NCI-H345 (cell line): Measurements from ENCODE around the gene TRIM36.

Experiments
- DNase-seq: peaks from one replicate; lab custom pipeline; 2025; lab: John Stamatoyannopoulos, UW

The TRIM36 gene, protein sequence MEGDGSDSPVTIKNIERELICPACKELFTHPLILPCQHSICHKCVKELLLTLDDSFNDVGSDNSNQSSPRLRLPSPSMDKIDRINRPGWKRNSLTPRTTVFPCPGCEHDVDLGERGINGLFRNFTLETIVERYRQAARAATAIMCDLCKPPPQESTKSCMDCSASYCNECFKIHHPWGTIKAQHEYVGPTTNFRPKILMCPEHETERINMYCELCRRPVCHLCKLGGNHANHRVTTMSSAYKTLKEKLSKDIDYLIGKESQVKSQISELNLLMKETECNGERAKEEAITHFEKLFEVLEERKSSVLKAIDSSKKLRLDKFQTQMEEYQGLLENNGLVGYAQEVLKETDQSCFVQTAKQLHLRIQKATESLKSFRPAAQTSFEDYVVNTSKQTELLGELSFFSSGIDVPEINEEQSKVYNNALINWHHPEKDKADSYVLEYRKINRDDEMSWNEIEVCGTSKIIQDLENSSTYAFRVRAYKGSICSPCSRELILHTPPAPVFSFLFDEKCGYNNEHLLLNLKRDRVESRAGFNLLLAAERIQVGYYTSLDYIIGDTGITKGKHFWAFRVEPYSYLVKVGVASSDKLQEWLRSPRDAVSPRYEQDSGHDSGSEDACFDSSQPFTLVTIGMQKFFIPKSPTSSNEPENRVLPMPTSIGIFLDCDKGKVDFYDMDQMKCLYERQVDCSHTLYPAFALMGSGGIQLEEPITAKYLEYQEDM

DNA sequence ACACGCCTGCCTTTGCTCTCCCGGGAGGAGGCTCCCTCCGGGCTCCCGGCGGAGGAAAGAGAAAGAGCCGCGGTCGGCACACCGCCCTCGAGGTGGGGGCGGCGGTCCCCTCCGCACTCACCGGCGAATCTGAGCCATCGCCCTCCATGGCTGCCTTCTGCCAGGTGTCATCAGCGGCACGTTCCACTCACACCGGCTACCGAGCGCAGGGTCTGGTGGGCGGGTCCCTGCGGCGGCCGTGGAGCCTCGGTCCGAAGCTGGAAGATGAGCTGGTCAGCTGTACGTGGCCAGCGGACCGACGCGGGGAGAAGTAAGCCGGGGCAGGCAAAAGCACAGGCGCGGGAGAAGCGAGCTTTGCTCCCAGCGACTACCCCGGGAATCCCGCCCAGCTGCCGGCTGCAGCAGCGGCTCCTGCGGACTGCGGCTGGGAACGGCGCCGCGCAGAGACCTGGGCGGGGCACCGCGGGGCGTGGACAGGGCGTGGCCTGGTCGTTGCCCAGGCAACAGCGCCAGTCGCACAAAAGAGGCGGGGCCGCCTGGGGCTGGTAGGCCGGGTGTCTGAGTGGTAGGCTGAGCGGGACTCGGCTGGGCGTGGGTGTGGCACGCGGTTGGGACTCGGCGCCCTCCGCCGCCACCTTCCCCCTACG lies at the start of gene TRIM36:
TSS of gene TRIM36 (minus strand) at position 422 of the 647 bp plus-strand sequence. CDS start at position 148, 274 bp downstream.
- peak; percentile 96 for DNase-seq

DNA sequence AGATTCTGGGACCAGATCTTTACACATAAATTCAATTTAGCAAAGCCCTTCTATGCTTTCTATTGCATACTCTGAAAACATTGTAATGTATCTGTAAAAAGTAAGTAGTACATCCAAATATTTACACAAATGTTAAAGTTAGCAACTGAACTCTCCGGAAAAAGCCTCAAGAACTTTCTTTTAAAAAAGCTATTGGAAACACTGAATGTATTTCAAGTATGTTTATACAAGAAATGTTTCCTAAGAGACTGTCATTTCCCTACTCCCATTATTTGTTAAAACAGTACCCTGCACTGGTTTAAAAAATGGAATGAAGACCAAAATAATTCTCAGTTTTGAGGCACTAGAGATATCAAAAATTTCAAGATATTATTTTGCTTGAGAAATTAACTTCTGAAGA lies 44.8 kb upstream of the TRIM36 start:
- DNase-seq, result no peak

DNA sequence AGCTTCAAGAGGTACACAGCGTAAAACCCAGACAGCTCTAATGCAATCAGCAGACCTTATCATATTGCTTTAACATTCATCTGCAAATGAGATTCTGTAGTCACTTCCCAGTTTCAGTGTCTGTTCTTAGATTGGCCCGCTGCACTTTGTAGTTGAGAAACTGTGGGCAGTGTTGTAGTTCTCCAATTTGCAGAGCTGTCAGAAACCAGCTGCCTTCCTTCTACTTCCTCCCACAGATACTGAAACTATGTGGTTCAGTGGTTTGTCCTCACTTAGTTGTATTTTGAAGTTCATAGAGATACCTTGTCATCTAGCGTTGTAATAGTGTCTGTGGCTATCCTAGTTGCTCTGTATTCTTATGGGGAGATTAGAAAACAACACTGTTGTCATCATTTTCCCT lies 39.6 kb upstream of the TRIM36 start:
- DNase-seq, result no peak

DNA sequence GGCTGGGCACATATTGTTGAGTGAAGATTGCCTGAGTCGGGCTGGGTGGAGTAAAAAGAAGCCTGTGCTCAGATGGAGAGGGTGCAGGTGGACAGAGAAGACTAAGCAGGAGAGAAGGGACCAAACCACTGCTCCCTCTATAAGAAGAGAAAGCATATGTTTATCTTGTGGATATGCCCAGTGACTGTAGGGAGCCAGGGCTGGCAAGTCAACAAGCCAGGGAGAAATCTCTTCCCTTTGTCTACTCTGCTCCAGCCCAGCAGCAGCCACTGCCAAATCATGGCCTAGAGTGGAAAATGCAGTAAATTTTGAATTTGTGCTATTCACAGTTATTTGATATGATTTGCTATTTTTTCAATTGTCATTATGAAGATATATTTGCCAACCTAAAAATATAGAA lies 33.2 kb upstream of the TRIM36 start:
- no peak for DNase-seq

DNA sequence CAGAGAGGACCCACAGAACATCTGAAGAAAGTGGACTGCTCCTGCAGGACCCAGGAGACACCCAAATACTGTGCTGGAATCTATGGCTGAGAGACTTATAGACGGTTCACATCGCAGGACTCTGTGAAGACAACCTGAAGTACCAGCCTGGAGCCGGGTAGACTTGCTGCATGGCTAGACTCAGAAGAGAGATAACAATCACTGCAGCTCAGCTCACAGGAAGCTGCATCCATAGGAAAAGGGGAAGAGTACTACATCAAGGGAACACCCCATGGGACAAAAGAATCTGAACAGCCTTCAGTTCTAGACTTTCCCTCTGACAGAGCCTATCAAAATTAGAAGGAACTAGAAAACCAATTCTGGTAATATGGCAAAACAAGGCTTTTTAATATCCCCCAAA lies 26.5 kb upstream of the TRIM36 start:
- no peak for DNase-seq

DNA sequence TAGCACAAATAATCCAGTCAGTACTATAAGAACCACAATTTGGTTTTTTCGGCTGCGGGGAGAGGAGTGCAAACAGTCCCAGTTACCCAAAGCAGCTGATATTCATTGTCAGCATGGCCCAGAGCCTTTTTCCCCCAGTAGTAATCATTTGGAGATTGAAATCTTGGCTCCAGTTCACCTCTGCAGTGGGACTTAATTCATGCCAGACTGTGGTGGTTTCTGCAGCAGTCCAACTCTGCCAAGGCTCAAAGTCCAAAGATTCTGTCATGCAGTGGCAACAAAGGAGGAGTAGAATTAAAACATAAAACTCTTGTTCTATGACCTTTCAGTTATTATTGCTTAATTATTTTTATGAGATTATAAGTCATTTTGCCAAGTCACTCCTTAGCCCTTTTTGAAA lies 25.0 kb upstream of the TRIM36 start:
- no peak for DNase-seq

DNA sequence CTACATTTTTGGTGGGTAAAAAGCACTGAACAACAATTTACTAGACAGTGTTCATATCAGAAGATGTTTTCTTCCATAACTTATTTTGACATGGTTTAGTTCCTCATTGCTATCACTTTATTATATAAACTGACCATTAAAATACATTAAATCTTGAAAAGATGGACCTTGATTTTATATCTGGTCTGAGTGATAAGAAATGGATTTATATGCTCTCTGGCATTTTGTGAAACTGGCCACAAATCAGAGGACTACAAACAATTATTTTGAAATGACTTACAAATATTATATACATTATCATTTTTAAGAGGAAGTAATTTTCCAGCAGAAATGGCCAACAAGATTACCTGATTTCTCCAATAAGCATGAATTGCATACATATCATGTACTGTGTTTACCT lies 23.6 kb upstream of the TRIM36 start:
- no peak for DNase-seq

DNA sequence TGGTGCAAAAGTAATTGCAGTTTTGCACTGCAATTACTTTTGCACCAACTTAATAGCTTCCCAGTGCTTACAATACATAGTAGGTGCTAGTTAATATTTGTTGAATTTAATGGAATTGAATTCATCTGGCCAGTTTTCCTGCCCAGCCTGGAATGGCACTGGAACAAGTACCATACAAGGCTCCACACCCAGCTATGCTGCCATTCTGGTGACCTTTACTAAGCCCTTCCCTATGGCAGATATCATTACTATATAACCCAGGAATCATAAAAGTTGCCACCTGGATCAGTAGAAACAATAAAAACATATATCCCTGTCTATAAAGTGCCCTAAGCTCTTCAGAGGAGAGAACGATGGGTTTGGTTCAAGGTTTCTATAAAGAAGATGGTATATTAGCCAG lies 22.4 kb upstream of the TRIM36 start:
- no peak for DNase-seq

DNA sequence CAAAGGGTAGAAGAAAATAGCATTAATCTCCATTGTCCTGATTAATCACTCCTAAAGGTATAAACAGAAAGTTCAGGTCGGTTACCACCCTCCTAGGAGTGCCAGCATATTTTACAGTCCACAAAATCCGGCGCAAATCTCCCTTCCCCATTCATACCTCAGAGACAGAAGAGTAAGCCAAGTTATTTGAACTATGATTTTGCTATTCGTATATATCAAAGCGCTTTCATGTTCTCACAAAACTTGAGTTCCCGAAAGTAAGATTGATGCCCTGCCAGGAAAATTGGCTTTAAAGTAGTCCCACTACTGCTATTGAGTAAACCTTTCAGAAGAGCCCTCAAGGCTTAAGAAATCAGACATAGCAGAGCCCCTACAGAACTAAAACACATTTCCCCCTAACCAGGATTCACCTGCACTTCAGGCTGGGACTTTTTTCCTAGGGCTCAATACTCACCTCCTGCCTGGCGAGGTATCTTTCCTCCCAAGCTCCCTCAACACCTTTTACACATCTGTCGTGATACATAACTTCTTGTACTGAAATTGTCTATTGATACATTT lies 21.8 kb upstream of the TRIM36 start:
- DNase-seq, result no peak

DNA sequence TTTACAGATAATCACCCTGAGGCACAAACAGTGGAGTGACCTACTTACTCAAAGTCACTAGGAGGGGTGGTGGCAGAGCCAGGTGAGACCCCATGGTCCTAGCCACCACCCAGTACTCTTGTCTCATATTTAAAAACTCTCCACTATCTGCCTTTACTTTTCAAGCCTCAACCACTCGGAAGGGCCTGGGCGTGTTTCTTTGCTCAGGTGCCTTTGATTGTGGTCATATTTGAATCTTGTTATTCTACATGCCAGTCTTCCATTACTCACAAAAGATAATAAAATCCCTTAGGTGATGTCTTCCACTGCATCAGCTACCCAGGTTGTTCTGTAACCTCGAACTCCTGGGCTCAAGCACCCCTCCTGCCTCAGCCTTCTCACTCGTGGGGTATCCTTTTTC lies 20.7 kb upstream of the TRIM36 start:
- no peak for DNase-seq

DNA sequence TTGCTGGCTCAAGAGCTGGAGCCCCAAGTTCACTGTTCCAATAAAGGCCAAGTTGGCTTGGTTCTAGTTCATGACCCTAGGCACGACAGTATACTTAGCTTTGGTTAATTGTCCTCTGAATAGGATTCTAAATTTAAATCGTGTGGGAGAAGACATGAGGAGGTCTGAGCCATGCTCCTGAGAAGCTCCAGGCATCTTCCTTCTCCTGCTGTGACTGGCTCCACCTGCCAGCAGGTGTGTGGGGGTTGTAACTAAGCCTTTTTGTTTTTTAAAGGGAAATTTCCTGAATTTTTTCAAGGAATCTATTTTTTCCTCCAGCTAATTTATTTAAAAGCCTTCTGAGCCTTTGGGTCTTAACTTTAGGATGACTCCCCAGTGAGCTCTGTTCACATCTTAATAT lies 20.2 kb upstream of the TRIM36 start:
- no peak for DNase-seq

DNA sequence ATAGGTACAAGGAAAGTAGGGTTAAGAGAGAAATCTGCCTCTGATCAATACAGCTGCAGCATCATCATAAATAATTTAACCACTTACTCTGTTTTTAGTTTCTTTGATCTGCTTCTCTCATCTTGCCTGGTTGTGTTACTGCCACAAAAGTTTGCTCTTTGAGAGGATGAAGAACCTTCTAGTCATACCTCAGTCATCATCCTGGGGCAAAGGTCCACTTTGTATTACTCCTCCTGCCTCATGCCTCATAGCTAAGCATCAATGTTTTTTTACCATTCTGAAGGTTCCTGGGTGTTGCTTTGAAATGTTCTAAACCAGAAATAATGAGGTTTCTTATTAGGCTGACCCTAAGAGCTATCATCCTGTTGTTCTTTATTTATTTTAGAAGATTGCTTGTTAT lies 17.1 kb upstream of the TRIM36 start:
- DNase-seq, result no peak

DNA sequence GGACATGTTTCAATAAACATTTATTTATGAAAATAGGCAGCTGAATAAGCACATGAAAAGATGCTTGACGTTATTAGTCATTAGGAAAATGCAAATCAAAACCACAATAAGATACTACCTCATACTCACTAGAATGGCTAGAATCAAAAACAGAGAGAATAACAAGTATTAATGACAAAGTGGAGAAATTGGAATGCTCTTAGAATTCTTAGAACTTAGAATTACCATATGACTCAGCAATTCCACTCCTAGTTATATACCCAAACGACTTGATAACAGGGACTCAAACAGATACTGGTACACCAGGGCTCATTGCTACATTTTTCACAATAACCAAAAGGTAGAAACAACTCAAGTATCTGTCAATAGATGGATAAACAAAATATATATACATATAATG lies 15.1 kb upstream of the TRIM36 start:
- DNase-seq, result no peak

DNA sequence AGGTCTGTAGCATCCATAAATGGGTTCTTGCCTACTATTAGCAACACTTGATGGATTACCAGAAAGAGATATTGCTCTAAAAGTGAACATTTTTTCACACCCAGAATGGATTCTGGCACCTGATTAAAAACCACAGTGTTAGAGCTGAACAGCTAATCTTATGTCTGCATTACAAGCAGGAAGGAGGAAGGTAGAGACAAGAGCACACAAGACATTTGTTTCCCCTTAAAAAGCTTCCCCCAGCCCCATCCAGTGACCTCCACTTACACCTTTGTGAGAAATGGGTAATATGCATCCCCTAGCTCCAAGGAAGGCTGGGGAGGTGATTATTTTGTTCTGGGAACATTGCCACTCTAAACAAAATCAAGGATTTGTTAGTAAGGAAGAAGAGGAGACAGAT lies 12.0 kb upstream of the TRIM36 start:
- DNase-seq, result no peak

DNA sequence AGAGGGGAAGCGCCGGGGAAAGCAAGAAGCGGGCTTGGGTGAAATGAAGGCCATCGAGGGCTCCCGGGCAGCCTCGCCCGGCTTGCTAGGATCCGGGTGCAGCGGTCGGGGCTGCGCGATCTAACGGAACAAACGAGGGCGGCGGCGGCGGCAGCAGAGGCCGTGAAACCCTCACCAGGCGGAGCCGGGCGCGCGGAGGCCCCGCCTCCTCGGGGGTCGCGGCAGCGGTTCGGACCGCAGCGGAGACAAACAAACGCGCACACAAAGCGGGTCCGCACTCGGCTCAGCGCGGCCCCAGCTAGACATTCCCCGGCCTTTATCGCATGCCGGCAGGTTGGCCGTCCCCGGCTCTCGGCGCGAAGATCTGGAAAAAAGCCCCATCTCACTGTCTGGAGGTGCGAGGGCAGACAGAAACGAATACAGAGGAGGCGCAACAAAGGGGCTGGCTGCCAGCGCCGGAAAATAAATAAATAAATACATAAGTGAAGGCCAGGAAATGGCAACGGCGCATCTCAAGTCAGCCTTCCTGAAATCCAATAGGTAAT lies 10.5 kb upstream of the TRIM36 start:
- peak; percentile 51 for DNase-seq

DNA sequence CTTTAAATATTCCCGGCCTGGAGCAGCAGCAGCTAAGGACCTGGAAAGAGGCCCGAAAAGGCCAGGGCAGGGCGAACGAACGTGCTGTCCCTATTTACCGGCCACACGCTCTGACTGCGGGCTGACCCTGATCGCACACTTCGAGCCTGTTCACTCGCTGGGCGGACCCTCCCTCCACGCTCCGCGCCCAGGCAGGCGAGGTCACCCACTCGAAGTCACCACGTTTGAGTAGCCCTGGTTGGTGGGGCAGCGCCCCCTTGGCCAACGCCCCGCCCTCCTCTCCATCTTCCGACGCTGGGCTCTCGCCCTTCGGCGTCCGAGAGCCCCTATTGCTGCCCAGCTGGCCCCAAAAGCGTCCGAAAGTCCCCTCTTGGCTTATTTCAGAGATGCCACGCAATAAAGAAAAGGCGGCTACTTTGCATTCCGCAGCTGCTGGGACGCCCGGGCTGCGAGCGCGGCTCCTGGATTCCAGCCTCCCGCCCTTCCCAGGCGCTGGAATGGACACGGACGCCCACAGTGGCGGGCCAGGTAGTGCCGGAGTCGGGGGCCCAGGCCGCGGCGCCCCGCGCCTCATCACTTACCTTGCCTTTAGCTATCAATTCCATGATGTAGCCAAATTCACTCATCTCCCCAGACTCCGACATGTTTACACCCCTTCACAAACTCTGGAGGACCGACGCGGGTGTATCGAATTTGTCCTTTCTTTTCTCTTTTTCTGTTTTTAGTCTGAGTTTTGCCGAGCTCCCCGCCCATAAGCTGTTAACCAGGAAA lies 9.9 kb upstream of the TRIM36 start:
- no peak for DNase-seq

DNA sequence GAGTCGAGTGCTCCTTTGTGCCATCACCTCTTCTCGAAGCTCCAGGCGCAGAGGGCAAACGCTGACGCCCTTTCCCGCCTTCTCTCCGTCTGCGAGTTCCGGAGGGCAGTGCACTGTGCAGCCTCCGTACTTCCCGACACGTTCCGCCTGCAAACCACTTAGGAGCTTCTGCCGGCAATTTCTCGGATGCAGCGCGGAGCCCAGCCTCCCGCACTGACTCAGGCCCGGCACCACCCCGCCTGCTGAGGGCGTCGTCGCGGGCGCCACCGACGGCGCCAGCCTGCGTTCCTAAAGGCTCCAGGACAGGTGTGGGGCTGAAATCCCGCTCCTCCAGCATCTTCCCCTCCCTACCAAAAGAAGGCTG lies 9.3 kb upstream of the TRIM36 start:
- DNase-seq, result no peak

DNA sequence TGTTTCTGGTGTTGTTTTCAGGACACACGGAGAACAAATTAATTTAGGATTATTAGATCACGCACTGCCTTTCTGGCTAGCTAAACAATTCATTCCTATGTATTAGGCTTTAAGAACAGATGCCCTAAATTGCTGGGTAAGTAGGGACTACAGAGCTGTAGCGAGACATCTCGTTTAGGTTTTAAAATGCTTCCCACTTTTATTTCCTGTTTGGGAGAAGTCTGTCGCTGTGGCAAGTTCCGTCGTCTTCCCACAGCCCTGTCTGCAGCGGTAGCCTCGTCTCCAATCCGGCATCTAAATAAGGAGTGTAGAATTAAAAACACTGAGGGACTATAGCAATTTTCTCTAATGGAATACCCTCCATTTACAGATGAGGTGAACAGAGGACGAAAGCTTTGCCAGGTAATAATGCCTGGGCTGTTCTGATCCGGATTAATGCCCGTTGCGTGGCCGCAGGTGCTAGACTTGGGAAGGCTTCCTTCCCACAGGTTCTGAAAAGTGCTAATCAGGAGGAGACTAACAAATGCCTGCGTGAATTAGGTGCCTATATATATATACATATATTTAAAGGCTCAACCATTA lies 1.3 kb upstream of the TRIM36 start:
- DNase-seq, result no peak

DNA sequence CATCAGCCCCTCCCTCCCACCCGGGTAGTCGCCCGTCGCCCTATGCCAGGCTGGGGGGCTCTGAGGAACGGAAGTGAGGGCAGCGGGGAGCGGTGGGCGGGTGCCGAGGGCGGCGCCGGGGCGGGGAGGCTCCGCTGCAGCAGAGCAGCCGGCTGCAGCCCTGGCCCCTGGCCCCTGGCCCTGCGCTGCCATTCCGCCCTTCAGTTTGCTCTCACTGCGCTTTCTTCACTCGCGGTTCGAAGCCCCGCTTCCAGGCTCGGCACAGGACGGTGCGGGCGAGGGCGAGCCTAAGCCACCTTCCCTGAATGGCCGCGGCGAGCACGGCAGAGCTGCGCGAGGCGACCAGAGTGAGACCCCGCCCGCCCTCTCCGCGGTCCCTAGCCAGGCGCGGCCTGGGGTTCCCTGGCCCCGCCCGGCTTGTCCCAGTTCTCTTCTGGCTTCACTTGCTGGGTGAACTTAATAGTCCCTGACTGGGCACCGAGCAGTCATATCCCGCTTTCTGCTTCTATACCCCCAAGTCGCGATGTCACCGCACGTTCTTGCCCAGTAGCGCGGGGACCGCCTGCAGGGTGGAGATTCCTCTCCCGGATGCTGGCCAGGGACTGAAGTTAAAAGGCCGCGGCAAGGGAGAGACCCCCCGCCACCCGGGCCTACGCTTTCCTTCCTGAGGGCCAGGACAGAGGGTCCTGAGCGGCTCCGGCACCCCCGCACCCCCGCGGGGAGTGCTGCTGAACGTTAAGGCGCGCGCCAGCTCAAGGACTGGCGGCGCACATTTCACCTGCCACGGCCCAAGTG lies 623 bp upstream of the TRIM36 start:
- DNase-seq, result no peak

DNA sequence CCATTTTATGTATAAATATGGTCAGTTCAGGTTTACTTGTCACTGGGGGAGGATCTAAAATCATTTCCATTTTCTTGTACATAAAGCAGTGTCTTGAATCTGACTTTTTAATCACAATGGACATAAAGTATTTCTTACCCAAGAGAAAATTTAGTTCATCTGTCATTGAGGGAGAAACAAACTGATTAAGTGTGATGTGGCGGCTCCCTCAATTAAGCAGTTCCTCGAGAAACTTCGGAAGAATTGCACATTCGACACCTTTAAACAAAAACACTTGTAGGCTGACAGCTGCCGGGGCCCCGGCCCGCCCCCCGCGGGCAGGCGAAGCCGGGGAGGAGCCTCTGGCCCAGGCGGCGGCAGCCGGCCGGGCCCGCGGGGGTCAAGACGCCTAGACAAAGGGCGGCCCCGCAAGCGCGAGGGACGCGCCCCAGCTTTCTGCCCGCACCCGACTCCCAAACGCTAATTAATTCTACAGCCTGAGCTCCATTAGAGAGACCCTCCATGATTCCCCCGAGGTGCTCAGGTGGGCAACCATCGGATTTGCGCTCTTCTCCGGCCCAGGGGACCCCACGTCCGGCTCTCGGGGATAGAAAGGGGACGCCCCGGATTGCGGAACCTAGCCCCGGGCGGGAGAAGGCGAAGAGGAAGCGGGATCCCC lies 750 bp downstream of the TRIM36 start:
- DNase-seq, result peak; percentile 44
